HepG2 (cell line): Measurements from ENCODE around the gene ZNF773. TPM values are rescaled to one million over a fixed set of nuclear protein-coding genes. Genes with fewer than 3 reads are reported as not detected.

ENCODE experiments used
- BRF2 ChIP-seq: sonication (generic); formaldehyde crosslinking; IDR thresholded peaks from 2 replicates; pipeline ENCODE4 v1.8.1; 2022; ENCODE audit warnings: mild to moderate bottlenecking, missing genetic modification reagents
- CCDC6 ChIP-seq: sonication (generic); formaldehyde crosslinking; IDR thresholded peaks from 2 replicates; pipeline ENCODE4 v1.8.1; 2022; ENCODE audit warnings: mild to moderate bottlenecking, missing genetic modification reagents, moderate library complexity
- DBP ChIP-seq: sonication (generic); formaldehyde crosslinking; IDR thresholded peaks from 2 replicates; pipeline ENCODE4 v1.4.0; 2020; ENCODE audit warnings: missing genetic modification reagents; ENCODE audit errors: not compliant biosample characterization
- GMEB1 ChIP-seq: sonication (generic); formaldehyde crosslinking; IDR thresholded peaks from 2 replicates; pipeline ENCODE4 v1.5.1; 2020; ENCODE audit warnings: missing genetic modification reagents, mild to moderate bottlenecking, borderline replicate concordance
- MED8 ChIP-seq: sonication (generic); formaldehyde crosslinking; IDR thresholded peaks from 2 replicates; pipeline ENCODE4 v1.8.1; 2023; ENCODE audit warnings: mild to moderate bottlenecking, missing genetic modification reagents; ENCODE audit not compliant: insufficient replicate concordance
- MEIS2 ChIP-seq: sonication (generic); formaldehyde crosslinking; IDR thresholded peaks from 2 replicates; pipeline ENCODE4 v1.9.0; 2021; ENCODE audit warnings: mild to moderate bottlenecking, missing genetic modification reagents
- PHB2 ChIP-seq: fragments of 450-650 bp; IDR thresholded peaks from 2 replicates; pipeline ENCODE4 v1.6.1; 2018; ENCODE audit not compliant: partially characterized antibody
- THAP9 ChIP-seq: sonication (generic); formaldehyde crosslinking; IDR thresholded peaks from 2 replicates; pipeline ENCODE4; 2020; ENCODE audit warnings: missing genetic modification reagents, mild to moderate bottlenecking, borderline replicate concordance
- TP53 ChIP-seq: sonication (generic); formaldehyde crosslinking; conservative IDR thresholded peaks from 2 replicates; pipeline ENCODE4 v1.4.0; 2020; ENCODE audit warnings: missing genetic modification reagents
- ZBTB25 ChIP-seq: IDR thresholded peaks from 2 replicates; pipeline ENCODE4 v1.6.1; 2018; ENCODE audit warnings: missing genetic modification reagents
- ZBTB37 ChIP-seq: sonication (generic); formaldehyde crosslinking; IDR thresholded peaks from 2 replicates; pipeline ENCODE4 v1.4.0; 2020; ENCODE audit warnings: mild to moderate bottlenecking, missing genetic modification reagents
- ZNF44 ChIP-seq: sonication (generic); formaldehyde crosslinking; IDR thresholded peaks from 2 replicates; pipeline ENCODE4 v1.5.1; 2020; ENCODE audit warnings: mild to moderate bottlenecking, missing genetic modification reagents
- ZNF503 ChIP-seq: sonication (generic); formaldehyde crosslinking; IDR thresholded peaks from 2 replicates; pipeline ENCODE4 v1.4.0; 2020; ENCODE audit warnings: missing genetic modification reagents
- ZNF652 ChIP-seq: IDR thresholded peaks from 2 replicates; pipeline ENCODE4 v1.6.1; 2016; ENCODE audit warnings: low read depth, borderline replicate concordance
- ZNF724P ChIP-seq: sonication (generic); formaldehyde crosslinking; IDR thresholded peaks from 2 replicates; pipeline ENCODE4 v1.8.0; 2022; ENCODE audit warnings: missing genetic modification reagents, borderline replicate concordance
- polyA plus RNA-seq, 8 experiments: library from polyadenylated mRNA; depleted of rRNA in 3 of 8; stranded (reverse) in 7 of 8; unstranded in 1 of 8; fragments of >200 nt; fragmentation: Illumina TruSeq in 4 of 8; extraction: Trizol in 4 of 8; gene quantifications; 2 replicates each; pipeline versions ENCODE4 v1.2.1 to v1.2.3, GENCODE V29; 2011 to 2016; ENCODE audit warnings: low read depth in 4 of 8, missing spikeins in 1 of 8, mixed read lengths in 1 of 8; ENCODE audit not compliant: insufficient read depth in 1 of 8
- total RNA-seq, 5 experiments: library from RNA; depleted of rRNA; stranded (reverse); fragments of >200 nt; fragmentation: Illumina TruSeq; extraction: Trizol; gene quantifications; 2 replicates each; pipeline ENCODE4 v1.2.3, GENCODE V29; 2016; ENCODE audit warnings: low read depth in 1 of 5

ZNF773 gene
- total and polyA plus RNA-seq, 2 of the 13 experiments (the other 11 are each of a cell fraction or from before 2014, with no cell fraction given) = 5.7 to 6.7 TPM

GRCh38 chr19:57477191-57478008 is 22.3 kb upstream of the ZNF773 start, which contains the start of gene ZNF772 (continued):
- TF ChIP-seq ZNF503 (CRISPR knock-in tag) = no peak
- peak; percentile 84; the same call in 1 of the 2 replicates for TF ChIP-seq THAP9 (CRISPR knock-in tag)
- no peak for TF ChIP-seq MEIS2 (CRISPR knock-in tag)
- TF ChIP-seq ZNF652 (CRISPR knock-in tag) = no peak
- TF ChIP-seq CCDC6 = peak; percentile 78; the same call in 1 of the 2 replicates
- no peak for TF ChIP-seq BRF2 (CRISPR knock-in tag)
- no peak for TF ChIP-seq TP53 (CRISPR knock-in tag)
- TF ChIP-seq ZNF724P = no peak
- peak; percentile 96 for TF ChIP-seq GMEB1 (CRISPR knock-in tag)
- TF ChIP-seq ZNF44 (CRISPR knock-in tag) = 0 out of 2 replicates have a peak, but pooled peaks have one; percentile 57
- TF ChIP-seq DBP (CRISPR knock-in tag) = no peak
- TF ChIP-seq ZBTB25 = no peak; the same call in 1 of the 2 replicates
- no peak for TF ChIP-seq MED8
- TF ChIP-seq PHB2 = no peak
- no peak for TF ChIP-seq ZBTB37 (CRISPR knock-in tag)
